ENCODE results near the gene PHF12.

The PHF12 gene

DNA sequence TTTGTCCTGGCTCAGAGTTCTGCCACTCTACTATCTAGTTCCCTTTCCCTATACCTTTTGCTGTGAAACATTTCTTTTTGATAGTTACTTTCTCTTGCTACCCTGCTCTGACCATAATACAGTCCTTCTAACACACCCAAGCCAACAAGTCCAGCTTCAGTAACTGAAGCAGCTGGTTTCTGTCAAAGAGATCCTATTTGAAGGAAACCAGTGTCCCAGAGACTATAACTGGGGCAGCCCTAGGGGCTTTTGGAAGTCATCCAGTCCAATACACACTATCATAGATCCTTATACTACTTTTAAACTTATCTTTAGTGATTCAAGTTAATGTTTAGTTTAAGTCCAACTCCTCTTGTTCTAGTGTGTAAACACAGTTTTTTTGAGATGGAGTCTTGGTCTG lies 31.1 kb downstream of the PHF12 start:
- no peak for DNase-seq (ENCODE audit: low read depth)
- TF ChIP-seq, protein P1, sequence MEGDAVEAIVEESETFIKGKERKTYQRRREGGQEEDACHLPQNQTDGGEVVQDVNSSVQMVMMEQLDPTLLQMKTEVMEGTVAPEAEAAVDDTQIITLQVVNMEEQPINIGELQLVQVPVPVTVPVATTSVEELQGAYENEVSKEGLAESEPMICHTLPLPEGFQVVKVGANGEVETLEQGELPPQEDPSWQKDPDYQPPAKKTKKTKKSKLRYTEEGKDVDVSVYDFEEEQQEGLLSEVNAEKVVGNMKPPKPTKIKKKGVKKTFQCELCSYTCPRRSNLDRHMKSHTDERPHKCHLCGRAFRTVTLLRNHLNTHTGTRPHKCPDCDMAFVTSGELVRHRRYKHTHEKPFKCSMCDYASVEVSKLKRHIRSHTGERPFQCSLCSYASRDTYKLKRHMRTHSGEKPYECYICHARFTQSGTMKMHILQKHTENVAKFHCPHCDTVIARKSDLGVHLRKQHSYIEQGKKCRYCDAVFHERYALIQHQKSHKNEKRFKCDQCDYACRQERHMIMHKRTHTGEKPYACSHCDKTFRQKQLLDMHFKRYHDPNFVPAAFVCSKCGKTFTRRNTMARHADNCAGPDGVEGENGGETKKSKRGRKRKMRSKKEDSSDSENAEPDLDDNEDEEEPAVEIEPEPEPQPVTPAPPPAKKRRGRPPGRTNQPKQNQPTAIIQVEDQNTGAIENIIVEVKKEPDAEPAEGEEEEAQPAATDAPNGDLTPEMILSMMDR (IDR thresholded peaks at IDR 0.05; ENCODE audit: insufficient read depth, low read depth, low read length, missing control alignments), result no peak
- H3K4me3 ChIP-seq (ENCODE audit: low read length), result no peak overlapping the region

DNA sequence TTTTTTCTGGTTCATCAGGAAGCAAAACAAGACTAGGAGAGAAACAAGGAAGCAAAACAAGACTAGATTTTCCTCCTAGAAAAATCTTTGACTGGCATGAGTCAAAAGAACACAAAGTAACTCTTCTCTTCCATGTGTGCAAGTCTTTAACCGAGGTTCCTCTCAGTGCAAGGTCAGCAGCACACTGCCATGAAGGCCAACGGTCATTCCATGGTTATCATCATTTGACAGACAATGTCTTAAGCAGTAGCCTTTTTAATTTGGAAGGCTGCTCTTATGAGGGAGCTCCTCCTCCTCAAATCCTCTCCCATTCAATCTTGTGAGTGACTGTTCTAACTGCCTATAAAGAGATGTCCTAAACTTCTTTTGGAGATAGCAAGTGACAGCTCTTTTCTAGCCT lies 33.0 kb downstream of the PHF12 start:
- TF ChIP-seq, protein P1 (IDR thresholded peaks at IDR 0.05; ENCODE audit: insufficient read depth, low read depth, low read length, missing control alignments), result no peak
- DNase-seq (ENCODE audit: low read depth), result no peak
- no peak overlapping the region for H3K4me3 ChIP-seq (ENCODE audit: low read length)

DNA sequence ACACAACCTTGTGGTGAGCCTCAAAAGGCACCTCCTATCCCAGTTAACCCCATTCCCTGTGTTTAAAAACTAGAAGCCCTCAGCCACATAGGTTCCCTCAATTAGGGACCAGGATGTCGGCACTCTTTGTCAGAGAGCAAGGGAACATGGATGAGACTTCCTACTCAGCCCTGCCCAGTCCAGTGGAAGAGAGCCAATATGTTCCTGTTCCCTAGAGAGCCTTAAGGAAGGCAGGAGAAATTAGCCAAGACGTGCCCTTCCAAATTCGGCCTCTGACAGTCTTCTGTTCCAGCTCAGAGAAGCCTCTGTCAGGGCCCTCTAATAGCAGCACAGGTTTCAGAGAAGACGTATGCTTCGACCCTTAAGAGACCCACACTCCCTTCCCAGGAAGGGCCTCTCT lies 33.9 kb downstream of the PHF12 start:
- no peak for DNase-seq (ENCODE audit: low read depth)
- H3K4me3 ChIP-seq (ENCODE audit: low read length), result no peak overlapping the region
- TF ChIP-seq, protein P1 (IDR thresholded peaks at IDR 0.05; ENCODE audit: insufficient read depth, low read depth, low read length, missing control alignments), result no peak

DNA sequence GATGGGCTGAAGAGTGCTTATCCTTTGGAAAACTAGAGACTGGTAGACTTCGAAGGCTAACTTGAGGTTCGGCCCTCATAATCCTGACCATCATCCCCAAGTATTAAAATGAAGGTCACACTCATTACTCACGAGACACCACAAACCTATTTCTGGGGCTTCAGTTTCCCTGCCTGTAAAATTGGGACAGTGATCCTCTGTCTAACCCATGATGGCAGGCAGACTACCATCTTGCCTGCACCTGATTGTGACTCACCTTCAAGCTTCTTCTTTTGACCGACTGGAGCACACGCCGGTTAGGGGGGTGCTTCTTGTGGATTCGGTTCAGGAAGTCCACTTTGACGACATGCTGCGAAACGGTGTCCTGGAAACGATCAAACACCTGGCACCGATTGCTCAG lies 34.3 kb downstream of the PHF12 start:
- no peak for DNase-seq (ENCODE audit: low read depth)
- H3K4me3 ChIP-seq (ENCODE audit: low read length), result no peak overlapping the region
- TF ChIP-seq, protein P1 (IDR thresholded peaks at IDR 0.05; ENCODE audit: insufficient read depth, low read depth, low read length, missing control alignments), result no peak

DNA sequence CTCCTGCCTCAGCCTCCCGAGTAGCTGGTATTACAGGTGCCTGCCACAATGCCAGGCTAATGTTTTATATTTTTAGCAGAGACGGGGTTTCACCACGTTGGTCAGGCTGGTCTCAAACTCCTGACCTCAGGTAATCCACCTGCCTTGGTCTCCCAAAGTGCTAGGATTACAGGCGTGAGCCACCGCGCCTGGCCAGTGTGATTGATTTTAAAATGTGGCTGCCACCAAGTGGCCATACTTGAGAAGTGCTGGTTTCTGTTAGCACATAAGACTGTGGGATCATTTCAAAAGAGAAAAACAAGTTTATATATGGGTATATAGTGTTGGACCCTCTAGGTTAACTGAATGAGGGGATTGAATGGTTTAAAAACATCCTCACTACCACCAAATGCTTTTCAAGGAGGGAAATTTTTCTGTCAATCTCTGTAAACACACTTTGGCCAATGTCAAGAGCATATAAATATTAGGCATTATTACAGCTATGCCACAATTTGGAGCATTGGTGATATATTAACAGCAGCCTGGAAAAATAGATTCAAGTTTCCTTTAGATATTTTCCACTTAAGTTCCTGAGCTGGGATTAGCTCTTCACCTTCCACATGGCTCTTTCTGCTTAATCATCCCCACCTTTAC lies 34.9 kb downstream of the PHF12 start:
- H3K4me3 ChIP-seq (ENCODE audit: low read length), result no peak overlapping the region
- TF ChIP-seq, protein P1 (IDR thresholded peaks at IDR 0.05; ENCODE audit: insufficient read depth, low read depth, low read length, missing control alignments), result peak; percentile 65
- DNase-seq (ENCODE audit: low read depth), result peak; percentile 60

DNA sequence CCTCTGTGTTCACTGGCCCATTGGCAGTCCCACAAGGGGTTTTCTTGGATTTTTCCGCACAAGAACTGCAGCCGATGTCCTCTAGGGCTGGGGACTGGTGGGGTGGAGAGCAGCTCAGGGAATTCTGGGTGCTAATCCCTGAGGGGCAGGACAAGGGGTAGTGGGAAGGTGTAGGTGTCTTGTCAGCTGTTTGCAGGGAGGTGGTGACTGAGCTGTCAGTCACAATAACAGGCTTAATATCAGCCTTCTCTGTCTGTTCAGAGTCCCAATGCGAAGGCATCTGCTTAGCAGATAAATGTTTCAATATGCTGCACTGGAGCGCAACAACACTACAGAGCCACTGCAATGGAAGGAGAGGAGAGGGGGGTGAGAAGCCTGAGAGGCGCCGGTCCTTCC lies 38.4 kb downstream of the PHF12 start:
- TF ChIP-seq, protein P1 (IDR thresholded peaks at IDR 0.05; ENCODE audit: insufficient read depth, low read depth, low read length, missing control alignments), result no peak
- no peak for DNase-seq (ENCODE audit: low read depth)
- H3K4me3 ChIP-seq (ENCODE audit: low read length), result no peak overlapping the region

DNA sequence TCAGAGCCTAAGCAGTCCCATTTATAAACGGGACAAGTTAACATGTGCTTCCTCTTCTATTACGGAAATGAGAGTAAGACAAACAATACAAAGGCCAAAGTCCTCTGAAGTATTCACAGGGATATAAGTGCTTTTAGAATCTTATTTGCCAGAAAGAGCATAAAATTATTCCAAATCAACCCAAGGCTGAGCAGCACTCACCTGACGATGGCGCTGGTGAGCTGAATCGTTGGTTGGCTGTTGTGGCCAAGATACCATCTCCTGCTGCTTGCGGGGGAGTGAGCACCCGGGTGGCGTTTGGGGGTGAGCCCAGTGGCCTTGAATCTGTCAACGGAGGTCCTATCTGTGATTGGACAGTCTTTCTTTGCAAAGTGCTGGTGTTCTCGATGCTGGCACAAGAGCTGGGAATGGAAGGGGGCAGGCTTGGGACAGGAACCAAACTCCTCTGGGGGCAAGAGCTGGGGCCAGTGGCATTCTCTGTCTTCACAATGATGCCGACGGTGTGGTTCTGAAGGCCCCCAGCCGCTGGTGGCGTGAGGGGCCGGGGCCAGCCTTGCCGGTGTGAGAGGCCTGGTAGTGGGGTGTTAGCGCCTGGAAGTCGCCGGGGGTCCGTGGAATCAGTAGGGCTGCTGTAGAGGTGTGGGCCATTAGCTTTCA lies 38.9 kb downstream of the PHF12 start:
- H3K4me3 ChIP-seq (ENCODE audit: low read length), result no peak overlapping the region
- DNase-seq (ENCODE audit: low read depth), result no peak

More for the DNA sequence above, 38.9 kb downstream of the PHF12 start:
- TF ChIP-seq, protein P1 (IDR thresholded peaks at IDR 0.05; ENCODE audit: insufficient read depth, low read depth, low read length, missing control alignments), result no peak
